Activated CD4-positive, alpha-beta T cell treated with anti-CD3 and anti-CD28 coated beads for 24 hours (primary cell): ENCODE results near the gene TMEM108.

Source experiments
- DNase-seq, 2 donors: peaks; one replicate each; pipeline ENCODE4 v3.0.0-alpha.2; 2020; ENCODE audit warnings: low read depth in 2 of 2

The TMEM108 gene

DNA sequence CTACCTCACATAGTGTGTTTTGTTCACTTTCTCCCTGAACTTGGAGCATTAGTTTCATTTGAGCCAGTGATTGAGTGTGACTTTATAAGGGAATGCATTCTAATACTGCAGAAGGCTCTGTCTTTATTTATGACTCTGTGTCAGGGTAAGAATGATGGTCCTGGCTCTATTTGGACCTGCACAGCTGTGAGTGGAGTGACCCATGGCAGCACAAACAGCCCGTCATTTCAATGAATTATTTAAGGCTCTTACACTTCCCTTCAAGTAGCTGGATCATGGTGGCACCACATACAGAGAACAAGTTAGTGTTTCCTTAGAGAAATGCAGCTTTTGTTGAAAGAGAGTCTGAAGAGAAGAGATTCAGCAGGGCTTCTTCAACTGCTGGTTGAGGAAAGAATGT, 16.4 kb downstream of the TMEM108 start:
- no peak for DNase-seq

DNA sequence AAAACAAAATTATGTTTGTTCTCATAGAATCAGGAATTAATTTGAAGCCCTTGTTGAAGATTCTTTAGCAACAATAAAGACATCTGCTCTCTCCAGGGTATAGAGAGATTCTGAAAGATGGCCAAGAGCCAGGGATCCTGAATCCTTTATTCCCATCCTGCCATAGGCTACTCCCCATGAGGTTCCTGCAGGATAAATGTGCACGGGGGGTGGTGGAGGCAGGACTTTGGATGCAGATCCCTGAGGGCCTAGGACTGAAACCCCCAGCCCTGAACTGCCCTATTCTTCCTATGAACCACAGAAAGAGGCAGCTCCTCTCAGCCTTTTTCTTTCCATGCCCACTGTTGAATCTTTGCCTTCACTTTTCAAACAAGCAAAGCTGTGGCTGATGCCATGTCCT, 17.1 kb downstream of the TMEM108 start:
- no peak for DNase-seq

DNA sequence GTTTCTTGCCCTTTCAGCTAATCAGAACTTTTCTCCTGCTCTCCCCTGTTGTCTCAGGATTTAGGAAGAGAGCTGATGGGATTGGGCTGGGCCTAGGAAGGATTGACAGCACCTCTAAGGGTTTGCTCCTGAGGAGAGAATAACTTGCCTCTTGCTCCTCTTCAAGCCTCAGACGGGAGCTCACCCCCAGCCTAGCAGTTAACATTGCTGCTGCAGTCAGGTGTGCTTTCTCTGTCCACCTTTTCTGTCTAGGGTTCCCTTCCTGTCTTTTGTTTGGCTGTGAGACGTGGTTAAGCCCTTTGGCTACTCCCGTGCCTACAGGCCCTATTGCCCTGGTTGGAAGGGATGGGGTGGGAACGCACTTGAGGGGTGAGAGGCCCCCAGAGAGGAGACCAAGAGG, 20.1 kb downstream of the TMEM108 start:
- DNase-seq, result no peak

DNA sequence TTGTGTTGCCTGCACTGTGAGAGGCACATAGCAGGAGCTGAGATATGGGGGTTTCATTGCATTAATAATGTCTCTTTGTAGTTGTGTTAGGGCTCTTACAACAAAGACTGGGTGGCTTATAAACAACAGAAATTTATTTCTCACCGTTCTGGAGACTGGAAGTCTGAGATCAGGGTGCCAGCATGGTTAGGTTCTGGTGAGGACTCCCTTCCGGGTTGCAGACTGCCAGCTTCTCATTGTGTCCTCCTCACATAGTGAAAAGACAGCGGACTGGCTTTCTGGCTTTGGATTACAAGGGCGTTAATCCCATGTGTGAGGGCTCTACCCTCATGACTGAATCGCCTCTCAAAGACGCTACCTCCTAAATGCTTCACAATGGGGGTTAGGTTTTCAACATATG, 20.6 kb downstream of the TMEM108 start:
- DNase-seq, result no peak

DNA sequence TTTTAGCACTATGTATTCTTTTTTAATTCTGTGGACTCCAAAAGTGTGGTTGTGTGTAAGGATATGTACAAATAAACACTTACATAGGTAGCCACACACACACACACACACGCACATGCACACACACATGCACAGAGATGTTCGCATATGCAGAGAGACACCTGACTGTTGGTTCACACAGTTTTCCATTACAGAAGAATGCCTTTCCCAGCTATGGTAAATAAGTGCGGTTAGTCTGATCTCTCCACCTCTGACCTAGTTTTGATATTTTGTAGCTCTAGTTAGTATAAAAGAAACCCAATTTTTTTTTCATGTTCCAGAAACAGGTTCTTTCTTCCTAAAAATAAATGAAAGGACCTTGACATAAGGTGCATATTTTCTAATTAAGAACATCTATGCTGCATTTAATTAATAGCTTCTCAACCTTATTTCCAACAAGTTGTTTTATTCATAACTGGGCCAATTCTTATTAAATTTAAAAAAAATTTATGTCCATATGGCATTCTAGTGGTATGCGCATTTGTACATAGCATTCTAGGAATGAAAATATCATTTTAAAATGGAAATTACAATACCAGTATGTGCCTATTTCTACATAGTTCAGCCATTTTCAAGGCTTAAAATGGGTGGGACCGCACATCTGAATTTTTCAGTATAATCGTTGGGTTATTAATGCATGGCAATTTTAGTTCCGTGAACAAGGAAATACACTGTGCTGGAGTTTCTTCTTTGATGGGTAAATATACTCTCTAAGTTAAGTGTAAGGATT, 27.2 kb downstream of the TMEM108 start:
- DNase-seq, result no peak

DNA sequence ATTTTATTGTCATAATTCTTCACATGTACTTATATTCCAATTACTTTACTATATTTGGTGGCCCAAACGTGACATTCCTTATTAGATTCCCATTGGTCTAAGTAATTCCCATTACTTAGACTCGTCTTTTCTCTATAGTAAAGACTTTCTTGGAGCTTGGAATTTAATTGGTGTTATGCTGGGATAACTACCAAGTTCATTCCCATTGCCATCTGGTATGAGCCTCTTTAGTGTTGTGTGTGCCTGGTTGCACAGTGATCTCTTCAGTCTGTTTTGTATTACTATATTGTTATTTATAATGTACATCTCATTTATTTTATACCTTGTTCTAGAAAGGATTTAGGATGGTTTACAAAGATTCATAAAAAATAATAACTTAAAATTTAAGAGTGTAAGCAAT, 27.8 kb downstream of the TMEM108 start:
- DNase-seq, result no peak

DNA sequence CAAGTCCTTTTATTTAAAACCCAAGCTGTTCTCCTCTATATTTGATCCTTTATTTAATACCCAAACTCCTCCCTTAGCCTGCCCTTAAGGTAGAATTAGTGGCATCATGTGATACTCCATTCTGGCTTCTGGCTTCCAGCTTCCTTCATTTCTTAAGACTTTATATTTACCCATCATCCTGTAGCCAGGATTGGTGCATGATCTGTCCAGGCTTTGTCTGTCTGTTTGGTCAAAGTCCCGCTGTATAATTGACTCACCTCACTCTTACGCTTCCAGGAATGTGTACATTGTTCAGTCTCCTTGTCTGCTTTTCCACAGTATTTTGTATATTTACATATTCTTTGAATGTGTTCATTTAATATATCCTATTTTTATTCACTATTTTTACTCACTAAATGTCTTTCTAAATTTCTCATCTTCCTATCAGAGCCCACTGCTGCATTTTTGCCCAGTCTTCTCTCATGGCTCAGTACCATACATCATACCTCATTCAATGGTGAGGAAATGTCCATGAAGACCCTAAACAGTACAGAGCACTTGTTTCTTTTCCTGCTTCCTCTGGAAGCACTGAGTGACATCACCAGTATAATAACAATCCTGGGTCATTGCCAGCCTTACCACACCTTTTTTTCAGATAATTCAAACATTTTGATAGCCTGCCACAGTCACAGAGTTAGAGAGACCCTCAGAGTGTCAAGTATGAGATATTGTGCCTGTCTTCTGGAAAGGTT, 31.5 kb downstream of the TMEM108 start:
- DNase-seq, result no peak

DNA sequence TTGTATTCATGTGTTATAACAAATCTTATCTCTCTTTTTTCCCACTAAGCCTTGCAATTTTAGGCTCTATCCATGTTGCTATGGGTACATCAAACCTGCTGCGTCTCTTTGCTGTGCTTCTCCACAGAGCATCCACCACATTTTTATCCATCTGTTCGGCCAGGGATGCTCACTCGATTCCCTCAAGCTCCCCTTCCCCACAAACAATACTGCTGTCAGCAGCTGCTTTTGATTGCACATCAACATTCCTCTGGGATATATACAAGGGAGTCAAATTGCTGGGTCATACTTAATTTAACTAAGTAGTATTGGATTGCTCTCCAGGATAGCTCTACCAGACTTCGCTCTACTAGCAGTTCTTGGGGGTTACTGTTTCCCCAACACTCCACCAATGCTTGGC, 36.8 kb downstream of the TMEM108 start:
- no peak for DNase-seq

DNA sequence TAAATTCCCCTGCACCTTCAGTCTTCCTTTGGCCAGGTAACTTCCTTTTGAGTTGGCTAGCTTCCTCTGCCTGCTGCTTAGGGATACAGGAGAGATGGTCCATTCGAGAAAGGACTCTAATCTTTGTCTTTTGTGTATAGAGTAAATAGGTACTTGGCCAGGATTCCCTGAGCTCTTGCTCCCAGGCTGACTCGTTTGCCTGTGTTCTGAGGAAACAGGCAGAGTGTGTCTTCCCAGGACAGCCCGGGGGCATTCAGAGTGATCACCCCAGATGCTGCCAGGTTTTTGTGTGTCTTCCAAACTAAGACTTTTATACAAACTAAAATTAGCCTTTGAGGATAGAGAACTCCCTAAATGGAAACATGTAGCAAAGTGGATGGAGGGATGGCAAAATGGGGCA, 39.5 kb downstream of the TMEM108 start:
- no peak for DNase-seq

DNA sequence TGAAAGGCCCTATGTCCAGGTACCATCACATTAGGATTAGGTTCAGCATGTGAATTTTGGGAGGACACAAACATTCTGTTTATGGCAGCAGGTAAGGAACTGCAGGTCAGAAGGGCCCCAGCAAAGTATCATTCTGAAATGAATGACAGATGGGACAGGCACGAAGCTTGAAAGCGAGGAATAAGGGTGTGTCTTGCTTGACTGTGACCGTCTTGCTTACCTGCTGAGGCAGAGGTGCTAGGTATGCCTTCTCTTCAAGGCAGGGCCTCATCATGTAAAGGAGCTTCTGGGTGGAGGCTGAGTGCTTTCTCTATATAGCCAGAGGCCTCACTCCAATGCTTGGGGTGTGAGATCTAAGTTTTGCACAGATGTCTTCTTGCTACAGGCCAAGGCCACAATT, 41.4 kb downstream of the TMEM108 start:
- DNase-seq, result no peak

DNA sequence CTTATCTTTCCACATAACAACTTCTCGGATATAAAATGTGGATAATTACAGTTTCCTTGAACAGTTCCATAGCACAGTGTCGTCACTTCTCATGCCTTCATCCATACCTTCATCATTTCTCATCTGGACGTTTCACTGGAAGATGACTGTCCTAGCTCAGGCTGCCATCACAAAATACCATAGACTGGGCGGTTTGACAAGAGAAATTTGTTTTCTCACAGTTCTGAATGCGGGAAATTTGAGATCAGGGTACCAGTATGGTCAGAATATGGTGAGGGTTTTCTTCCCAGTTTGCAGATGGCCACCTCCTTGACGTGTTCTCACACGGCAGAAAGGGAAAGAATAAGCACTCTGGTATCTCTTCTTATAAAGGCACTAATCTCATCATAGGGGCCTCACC, 42.8 kb downstream of the TMEM108 start:
- no peak for DNase-seq

DNA sequence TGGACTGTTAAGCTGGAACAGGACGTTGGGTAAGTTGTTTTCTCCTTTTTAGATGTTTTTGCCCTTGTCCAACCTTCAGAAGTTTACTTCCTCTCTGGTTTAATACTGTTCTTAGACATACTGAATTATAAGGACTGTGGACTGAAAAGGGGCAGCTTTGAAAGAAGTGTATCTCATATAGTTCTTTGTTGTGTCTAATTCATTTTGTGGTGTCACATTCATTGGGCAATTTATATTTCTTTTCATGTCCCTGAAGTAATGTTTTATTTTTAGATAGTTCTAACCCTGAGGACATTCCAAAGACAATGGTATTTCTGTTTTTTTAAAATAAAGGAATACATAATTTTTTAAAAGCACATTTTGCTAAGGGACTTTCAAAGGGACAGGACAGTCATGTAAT, 45.2 kb downstream of the TMEM108 start:
- DNase-seq, result no peak

DNA sequence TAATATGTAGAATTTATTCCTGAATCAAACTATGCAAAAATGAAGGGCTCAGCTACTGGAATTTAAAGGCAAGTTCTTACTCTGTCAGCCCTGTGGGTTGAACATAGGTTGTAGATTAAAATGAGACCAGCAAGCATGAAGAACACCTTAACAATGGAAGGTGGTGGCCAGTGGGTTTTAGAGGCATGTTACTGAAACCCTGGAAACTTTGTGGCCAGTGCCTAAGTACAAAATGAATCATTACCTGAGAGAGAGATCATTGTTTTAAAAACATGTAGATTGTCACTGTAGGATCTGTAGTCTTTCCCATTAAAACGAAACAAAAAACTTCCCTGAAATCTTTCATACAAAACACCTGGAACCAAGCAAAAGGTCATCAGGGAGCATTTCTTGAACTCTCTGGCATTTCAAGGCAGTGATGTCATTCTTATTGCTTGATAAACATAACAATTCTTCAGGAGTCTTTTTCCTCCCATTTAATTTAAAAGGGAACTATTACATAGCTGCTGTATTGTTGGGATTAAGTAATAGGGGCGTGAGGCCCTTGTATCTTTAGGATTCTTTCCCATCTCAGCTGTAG, 51.8 kb downstream of the TMEM108 start:
- DNase-seq, result no peak

DNA sequence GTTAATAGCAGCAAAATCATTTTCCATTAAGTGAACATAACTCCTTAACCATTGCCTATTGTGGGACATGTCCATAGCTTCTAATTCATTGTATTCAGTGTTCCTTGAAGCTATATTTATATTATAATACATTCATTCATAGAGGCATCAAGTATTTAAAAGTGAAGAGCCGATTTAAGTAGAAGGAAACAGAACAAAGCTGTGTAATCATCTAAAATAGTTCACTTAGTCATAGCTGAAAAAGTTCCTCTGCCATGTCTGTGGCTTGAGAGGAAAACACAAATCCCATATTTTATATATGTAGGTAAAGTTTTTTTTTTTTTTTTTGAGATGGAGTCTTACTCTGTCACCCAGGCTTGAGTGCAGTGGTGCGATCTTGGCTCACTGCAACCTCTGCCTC, 54.5 kb downstream of the TMEM108 start:
- DNase-seq, result no peak

DNA sequence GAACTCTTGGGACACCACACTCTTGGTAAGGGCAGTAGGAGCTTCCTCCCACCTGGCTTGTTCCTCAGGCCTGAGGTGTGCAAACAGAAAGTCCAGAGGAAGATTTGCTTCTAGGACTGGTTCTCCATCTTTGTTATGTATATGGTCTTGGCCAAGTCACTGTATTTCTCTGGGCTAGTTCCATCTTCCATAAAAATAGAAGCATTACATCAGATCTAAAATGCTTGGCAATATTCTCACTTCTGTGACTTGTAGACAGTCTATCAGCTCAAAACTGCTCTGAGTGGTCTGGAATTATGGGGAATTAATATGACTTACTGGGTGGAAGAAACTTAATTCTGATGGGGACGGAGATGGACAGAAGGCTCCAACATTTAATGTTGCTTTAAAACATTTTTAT, 55.2 kb downstream of the TMEM108 start:
- DNase-seq, result no peak

DNA sequence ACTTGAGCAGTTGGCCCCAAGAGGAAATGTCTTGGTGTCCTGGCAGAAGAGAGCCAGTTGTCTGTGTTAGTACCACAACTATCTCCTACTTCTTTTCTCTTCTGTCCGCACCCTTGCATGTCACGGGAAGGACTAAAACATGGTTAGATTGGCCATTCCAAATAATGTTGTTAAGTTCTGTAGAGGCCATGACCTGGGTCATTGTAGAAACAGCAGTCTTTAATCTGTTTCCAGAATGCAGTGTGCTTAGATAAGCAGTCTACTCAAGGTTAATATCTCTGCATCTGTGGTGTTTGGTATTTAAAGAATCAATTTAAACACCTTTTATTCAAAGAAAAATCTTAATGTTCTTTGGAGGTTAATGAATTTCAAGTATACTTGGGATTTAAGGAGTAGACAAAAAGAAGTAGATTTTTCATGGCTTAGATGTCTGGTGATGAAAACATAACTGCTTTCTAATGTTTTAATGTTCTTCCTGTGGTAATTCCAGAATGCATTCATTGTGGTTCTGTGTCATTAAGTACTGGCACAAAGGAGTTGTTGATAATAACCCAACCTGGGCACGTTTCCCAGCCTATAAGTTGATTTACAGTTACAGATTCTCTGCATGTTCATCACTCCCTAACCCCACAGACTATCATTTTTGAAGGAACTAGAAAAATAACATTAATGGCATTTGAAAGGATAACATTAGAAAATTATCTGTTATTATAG, 58.9 kb downstream of the TMEM108 start:
- DNase-seq, result no peak

DNA sequence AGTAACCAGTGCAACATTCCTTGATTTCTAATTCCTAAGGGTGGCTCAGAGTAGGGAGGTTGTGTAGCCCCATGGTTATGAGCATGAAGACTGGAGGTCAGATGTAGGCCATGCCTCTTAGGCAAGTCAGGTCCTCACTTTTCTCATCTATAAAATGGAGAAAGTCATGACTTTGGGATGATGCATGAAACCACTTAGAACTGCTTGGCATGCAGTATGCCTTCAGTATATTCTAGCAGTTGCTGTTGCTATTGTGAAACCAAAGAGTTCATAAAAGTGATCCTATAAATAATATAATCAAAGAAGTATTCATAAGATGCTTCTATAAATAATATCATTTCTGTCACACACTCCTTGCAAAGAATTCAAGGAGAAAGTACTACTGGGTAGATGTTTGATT, 65.5 kb downstream of the TMEM108 start:
- no peak for DNase-seq

DNA sequence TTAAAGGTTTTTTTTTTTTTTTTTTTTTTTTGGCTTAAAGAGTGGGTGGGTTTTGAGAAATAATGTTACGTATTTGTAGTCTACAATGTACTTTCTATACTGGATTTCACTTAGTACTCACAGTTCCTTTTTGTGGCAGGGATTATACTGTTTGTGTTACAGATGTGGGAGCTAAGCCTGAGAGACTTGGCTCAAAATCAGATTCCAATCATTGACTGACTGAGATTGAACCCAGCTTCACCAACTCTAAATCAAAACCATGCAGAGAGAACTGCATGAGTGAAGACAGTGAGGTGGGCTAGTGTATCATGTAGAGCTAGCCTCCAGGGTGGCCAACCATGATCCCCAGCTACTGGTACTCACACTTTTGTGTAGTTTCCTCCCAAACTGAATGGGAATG, 68.0 kb downstream of the TMEM108 start:
- DNase-seq, result no peak

DNA sequence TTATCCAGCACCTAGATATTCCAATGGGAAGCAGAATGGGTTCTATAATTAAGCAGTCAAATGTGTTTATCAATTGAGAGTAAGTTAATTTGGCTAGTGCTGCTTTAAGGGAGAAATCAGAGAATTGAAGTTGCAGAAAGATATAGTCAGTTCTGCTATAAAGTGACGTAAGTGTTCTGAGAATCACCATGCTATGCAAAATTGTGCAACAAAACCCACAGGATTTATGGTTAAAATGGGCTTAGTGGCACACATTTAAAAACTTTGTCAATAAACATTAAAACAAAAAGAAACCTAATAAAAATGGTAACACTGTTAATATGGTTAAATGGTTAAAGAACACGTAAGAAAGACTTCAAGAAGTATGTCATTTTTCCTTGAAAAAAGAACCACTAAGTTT, 74.5 kb downstream of the TMEM108 start:
- DNase-seq, result no peak

DNA sequence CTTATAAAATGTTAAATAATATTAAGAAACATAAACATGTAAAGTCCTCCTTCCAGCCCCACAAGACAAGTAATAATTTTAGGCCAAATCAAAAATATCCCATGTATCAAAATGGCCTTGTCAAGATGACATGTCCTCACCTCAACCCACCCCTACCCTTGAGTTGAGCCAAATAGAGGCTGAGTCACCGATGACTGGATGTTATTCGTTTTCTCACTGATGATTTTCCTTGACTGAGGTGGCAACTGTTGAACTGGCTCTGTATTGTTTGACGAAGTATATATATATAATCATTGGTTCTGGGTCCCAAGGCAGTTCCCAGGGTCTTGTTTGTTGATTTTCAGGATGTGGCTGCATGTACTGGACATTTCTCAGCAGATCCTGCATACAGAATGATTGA, 75.3 kb downstream of the TMEM108 start:
- DNase-seq, result no peak

DNA sequence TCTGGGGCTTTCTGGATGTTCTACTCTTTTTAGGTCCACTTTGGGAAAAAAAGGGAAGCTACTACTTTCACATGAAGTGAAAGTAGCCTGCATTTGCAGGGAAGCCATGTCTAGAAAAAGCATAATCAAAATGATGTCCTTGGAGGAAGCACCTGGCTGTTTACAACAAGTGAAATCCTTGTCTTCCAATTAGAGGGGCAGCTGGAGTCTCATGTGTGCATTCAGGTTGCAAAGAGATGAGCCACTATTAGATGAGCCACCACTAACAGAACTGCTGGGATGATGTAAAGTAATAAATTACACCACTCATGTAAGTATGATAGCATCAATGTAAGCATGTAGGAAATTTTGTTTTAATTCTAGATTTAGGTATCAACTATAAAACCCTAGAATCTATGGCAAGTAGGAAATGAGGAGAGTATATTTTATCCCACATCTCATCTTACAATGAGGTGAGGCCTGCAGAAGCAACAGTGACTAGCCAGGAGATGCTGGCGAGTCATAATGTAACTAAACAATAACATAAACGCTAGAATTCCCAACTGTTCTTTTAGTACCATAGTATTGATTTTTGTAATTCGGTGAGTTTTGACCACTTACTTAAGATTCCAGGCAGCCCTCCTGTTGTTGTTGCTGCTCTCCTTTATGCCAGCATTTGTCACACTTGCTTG, 75.9 kb downstream of the TMEM108 start:
- DNase-seq, result no peak

DNA sequence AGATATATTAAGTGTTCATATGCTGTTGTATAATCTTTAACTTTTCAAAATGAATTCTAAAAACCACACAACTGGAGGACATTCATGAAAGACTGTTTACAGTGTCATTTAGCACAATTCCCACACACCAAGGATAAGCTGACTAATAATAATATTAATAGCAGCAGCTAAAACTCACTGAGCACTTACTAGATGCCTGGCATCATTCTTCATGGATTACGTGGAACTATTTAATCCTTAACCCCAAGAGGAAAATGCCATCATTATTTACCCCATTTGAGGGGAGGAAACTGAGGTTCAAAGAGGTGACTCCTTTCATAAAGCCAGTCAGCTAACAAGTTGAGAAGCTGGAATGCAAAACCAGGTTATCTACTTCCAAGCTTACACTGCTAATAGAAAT, 77.0 kb downstream of the TMEM108 start:
- no peak for DNase-seq
